GM23338 (cell line): Measurements from ENCODE around the gene DHRS4L2. TPM values are rescaled to one million over a fixed set of nuclear protein-coding genes. Genes with fewer than 3 reads are reported as not detected.
A peak's percentile ranks its signal among the peaks of the same experiment; 100 is the strongest.
"Not testable (repeated sequence)": the region's sequence is repeated elsewhere in the genome, so short reads cannot be mapped to it uniquely, and the experiment has no call there.

Experiments used
- ATAC-seq: fragments of 200-7000 bp; cut with Tn5 transposase; 3 replicates; pipeline ENCODE4 v1.9.1; 2020
- DNase-seq: peaks from one replicate; pipeline ENCODE4 v3.0.0-alpha.2; 2015; ENCODE audit warnings: low spot score
- H2AFZ ChIP-seq: fragments of 200-600 bp; sonication (generic); 2 replicates; pipeline ENCODE4 v1.8.0; 2016; ENCODE audit warnings: antibody characterized with exemption, mild to moderate bottlenecking, moderate library complexity
- H3F3A ChIP-seq: fragments of 200-600 bp; sonication (generic); replicated peaks from 2 replicates; pipeline ENCODE4 v1.8.0; 2017; ENCODE audit warnings: antibody characterized with exemption, mixed run types, low read depth
- H3K27ac ChIP-seq: fragments of 200-600 bp; sonication (generic); 2 replicates; pipeline ENCODE4 v1.6.1; 2016; ENCODE audit warnings: low read depth
- H3K27me3 ChIP-seq: fragments of 200-600 bp; sonication (generic); 2 replicates; pipeline ENCODE4 v1.8.0; 2016; ENCODE audit warnings: mild to moderate bottlenecking, mixed run types, moderate library complexity; ENCODE audit not compliant: insufficient read depth
- H3K36me3 ChIP-seq: fragments of 200-600 bp; sonication (generic); 2 replicates; pipeline ENCODE4 v1.8.0; 2016; ENCODE audit warnings: mild to moderate bottlenecking; ENCODE audit not compliant: insufficient read depth
- H3K4me1 ChIP-seq: fragments of 200-600 bp; sonication (generic); 2 replicates; pipeline ENCODE4 v1.8.0; 2016; ENCODE audit warnings: mild to moderate bottlenecking, moderate library complexity; ENCODE audit not compliant: insufficient read depth
- H3K4me2 ChIP-seq: fragments of 200-600 bp; sonication (generic); 2 replicates; pipeline ENCODE4 v1.7.1; 2017; ENCODE audit warnings: mixed run types
- H3K4me3 ChIP-seq: fragments of 200-600 bp; sonication (generic); 2 replicates; pipeline ENCODE4 v1.6.1; 2016; ENCODE audit warnings: mixed run types
- H3K79me2 ChIP-seq: fragments of 200-600 bp; sonication (generic); replicated peaks from 2 replicates; pipeline ENCODE4 v1.8.0; 2017; ENCODE audit warnings: mild to moderate bottlenecking; ENCODE audit not compliant: insufficient read depth
- H3K9me2 ChIP-seq: fragments of 200-600 bp; sonication (generic); 2 replicates; pipeline ENCODE4 v1.8.0; 2017; ENCODE audit not compliant: insufficient read depth
- H4K20me1 ChIP-seq: fragments of 200-600 bp; sonication (generic); replicated peaks from 2 replicates; pipeline ENCODE4 v1.8.0; 2017; ENCODE audit warnings: mild to moderate bottlenecking; ENCODE audit not compliant: insufficient read depth
- H3K27ac Mint-ChIP-seq: 2 replicates; pipeline ENCODE4 v1.8.0; 2020; ENCODE audit warnings: inconsistent platforms, mild to moderate bottlenecking, moderate library complexity, mixed read lengths
- H3K27me3 Mint-ChIP-seq: 3 replicates; pipeline ENCODE4 v1.8.0; 2022; ENCODE audit warnings: low read depth, mild to moderate bottlenecking, moderate library complexity, mixed read lengths, inconsistent platforms; ENCODE audit not compliant: insufficient read depth, poor library complexity
- H3K36me3 Mint-ChIP-seq: 3 replicates; pipeline ENCODE4 v1.8.0; 2021; ENCODE audit warnings: low read depth, mild to moderate bottlenecking, inconsistent platforms, moderate library complexity, mixed read lengths
- H3K4me1 Mint-ChIP-seq: 3 replicates; pipeline ENCODE4 v1.8.0; 2020; ENCODE audit warnings: mild to moderate bottlenecking, inconsistent platforms, mixed read lengths
- H3K4me3 Mint-ChIP-seq: 3 replicates; pipeline ENCODE4 v1.8.0; 2021; ENCODE audit warnings: moderate library complexity, mild to moderate bottlenecking, inconsistent platforms, mixed read lengths
- H3K9me3 Mint-ChIP-seq: 3 replicates; pipeline ENCODE4 v1.8.0; 2020; ENCODE audit warnings: moderate library complexity, mild to moderate bottlenecking, inconsistent platforms, mixed read lengths
- polyA plus RNA-seq: library from polyadenylated mRNA; unstranded; fragments of >200 nt; fragmentation: Nextera tagmentation; extraction: Ambion mirVana; gene quantifications from 2 replicates; pipeline ENCODE4 v1.2.1, GENCODE V29; 2016
- total RNA-seq: library from RNA; depleted of rRNA; stranded (reverse); fragments of >200 nt; shearing (Covaris generic); gene quantifications from 2 replicates; pipeline ENCODE4 v1.2.3, GENCODE V29; 2014

Gene DHRS4L2
- total and polyA plus RNA-seq, 2 experiments from 2014 or later: 6.7 to 12.9 TPM

GRCh38 chr14:23996009-23996408 lies 7.3 kb downstream of the DHRS4L2 start:
- H3K36me3 ChIP-seq, H3K27ac Mint-ChIP-seq, H3K4me3 ChIP-seq, H3K27ac ChIP-seq, H4K20me1 ChIP-seq, H3F3A ChIP-seq, H3K27me3 ChIP-seq, H3K9me2 ChIP-seq, H3K79me2 ChIP-seq, H3K9me3 Mint-ChIP-seq, H3K4me2 ChIP-seq, H2AFZ ChIP-seq, H3K27me3 Mint-ChIP-seq, ATAC-seq, H3K4me1 ChIP-seq, H3K4me3 Mint-ChIP-seq, H3K4me1 Mint-ChIP-seq, DNase-seq, H3K36me3 Mint-ChIP-seq: not testable (repeated sequence)

GRCh38 chr14:23996825-23997224 lies 8.1 kb downstream of the DHRS4L2 start:
- H3K36me3 Mint-ChIP-seq, H3K4me3 Mint-ChIP-seq, H2AFZ ChIP-seq, H3K4me1 ChIP-seq, H3K9me2 ChIP-seq, H3K9me3 Mint-ChIP-seq, ATAC-seq, DNase-seq, H4K20me1 ChIP-seq, H3K27me3 ChIP-seq, H3K36me3 ChIP-seq, H3K27me3 Mint-ChIP-seq, H3K27ac ChIP-seq, H3K4me1 Mint-ChIP-seq, H3K27ac Mint-ChIP-seq, H3F3A ChIP-seq, H3K79me2 ChIP-seq, H3K4me3 ChIP-seq, H3K4me2 ChIP-seq: not testable (repeated sequence)

- not testable (repeated sequence) for H3K27ac Mint-ChIP-seq, ATAC-seq, H3K9me2 ChIP-seq, H3K4me3 Mint-ChIP-seq, H3K27ac ChIP-seq, H3K36me3 ChIP-seq, H3K27me3 ChIP-seq, H3F3A ChIP-seq, H3K4me2 ChIP-seq, H3K79me2 ChIP-seq, H3K36me3 Mint-ChIP-seq, H3K4me1 Mint-ChIP-seq, H3K4me1 ChIP-seq, H3K27me3 Mint-ChIP-seq, H4K20me1 ChIP-seq, DNase-seq, H2AFZ ChIP-seq, H3K4me3 ChIP-seq, H3K9me3 Mint-ChIP-seq
These were observed 10.9 kb downstream of the DHRS4L2 start for GRCh38 chr14:23999640-24000039.

- not testable (repeated sequence) for ATAC-seq, H2AFZ ChIP-seq, H3K9me2 ChIP-seq
These were observed 12.3 kb downstream of the DHRS4L2 start for GRCh38 chr14:24001078-24001477.

GRCh38 chr14:24001679-24002078 lies 12.9 kb downstream of the DHRS4L2 start:
- ATAC-seq, H3K36me3 Mint-ChIP-seq: not testable (repeated sequence)

More at GRCh38 chr14:24001078-24001477, 12.3 kb downstream of the DHRS4L2 start:
- not testable (repeated sequence) for H3K36me3 ChIP-seq, H3K4me3 ChIP-seq, H3F3A ChIP-seq, H3K4me1 Mint-ChIP-seq, H3K79me2 ChIP-seq, H3K27me3 ChIP-seq, H3K4me2 ChIP-seq, H3K4me3 Mint-ChIP-seq, H3K4me1 ChIP-seq, H4K20me1 ChIP-seq, H3K27me3 Mint-ChIP-seq, DNase-seq, H3K27ac Mint-ChIP-seq, H3K27ac ChIP-seq, H3K36me3 Mint-ChIP-seq, H3K9me3 Mint-ChIP-seq

GRCh38 chr14:24006471-24006816 lies 17.7 kb downstream of the DHRS4L2 start:
- not testable (repeated sequence) for H3K27ac ChIP-seq, DNase-seq, H3K27ac Mint-ChIP-seq, H3K9me2 ChIP-seq, H3K36me3 ChIP-seq, H4K20me1 ChIP-seq, H3F3A ChIP-seq, H3K4me1 ChIP-seq, H3K79me2 ChIP-seq, H2AFZ ChIP-seq, H3K27me3 ChIP-seq, H3K36me3 Mint-ChIP-seq, H3K27me3 Mint-ChIP-seq, H3K9me3 Mint-ChIP-seq, H3K4me1 Mint-ChIP-seq
- H3K4me2 ChIP-seq: peak overlapping the region; percentile 68; the same call in 1 of the 2 replicates
- peak overlapping the region; percentile 50 for H3K4me3 ChIP-seq
- peak overlapping the region; percentile 40; the same call in 1 of the 3 replicates for H3K4me3 Mint-ChIP-seq
- peak; percentile 62 for ATAC-seq

More at GRCh38 chr14:24001679-24002078, 12.9 kb downstream of the DHRS4L2 start:
- not testable (repeated sequence) for H3K4me3 ChIP-seq, H3K9me3 Mint-ChIP-seq, H3K27me3 Mint-ChIP-seq, H2AFZ ChIP-seq, H3K79me2 ChIP-seq, H3F3A ChIP-seq, H3K27ac ChIP-seq, H3K9me2 ChIP-seq, H3K4me1 Mint-ChIP-seq, DNase-seq, H3K4me2 ChIP-seq, H3K4me1 ChIP-seq, H3K27me3 ChIP-seq, H3K4me3 Mint-ChIP-seq, H4K20me1 ChIP-seq, H3K36me3 ChIP-seq, H3K27ac Mint-ChIP-seq
